ENCODE data around the gene UBE2G1. TPM values are rescaled to one million over a fixed set of nuclear protein-coding genes. Genes with fewer than 3 reads are reported as not detected.

Gene UBE2G1
- total and polyA plus RNA-seq, 2 of the 8 experiments (the other 6 are each of a cell fraction or from before 2014, with no cell fraction given), result 73.9 to 170 TPM

DNA sequence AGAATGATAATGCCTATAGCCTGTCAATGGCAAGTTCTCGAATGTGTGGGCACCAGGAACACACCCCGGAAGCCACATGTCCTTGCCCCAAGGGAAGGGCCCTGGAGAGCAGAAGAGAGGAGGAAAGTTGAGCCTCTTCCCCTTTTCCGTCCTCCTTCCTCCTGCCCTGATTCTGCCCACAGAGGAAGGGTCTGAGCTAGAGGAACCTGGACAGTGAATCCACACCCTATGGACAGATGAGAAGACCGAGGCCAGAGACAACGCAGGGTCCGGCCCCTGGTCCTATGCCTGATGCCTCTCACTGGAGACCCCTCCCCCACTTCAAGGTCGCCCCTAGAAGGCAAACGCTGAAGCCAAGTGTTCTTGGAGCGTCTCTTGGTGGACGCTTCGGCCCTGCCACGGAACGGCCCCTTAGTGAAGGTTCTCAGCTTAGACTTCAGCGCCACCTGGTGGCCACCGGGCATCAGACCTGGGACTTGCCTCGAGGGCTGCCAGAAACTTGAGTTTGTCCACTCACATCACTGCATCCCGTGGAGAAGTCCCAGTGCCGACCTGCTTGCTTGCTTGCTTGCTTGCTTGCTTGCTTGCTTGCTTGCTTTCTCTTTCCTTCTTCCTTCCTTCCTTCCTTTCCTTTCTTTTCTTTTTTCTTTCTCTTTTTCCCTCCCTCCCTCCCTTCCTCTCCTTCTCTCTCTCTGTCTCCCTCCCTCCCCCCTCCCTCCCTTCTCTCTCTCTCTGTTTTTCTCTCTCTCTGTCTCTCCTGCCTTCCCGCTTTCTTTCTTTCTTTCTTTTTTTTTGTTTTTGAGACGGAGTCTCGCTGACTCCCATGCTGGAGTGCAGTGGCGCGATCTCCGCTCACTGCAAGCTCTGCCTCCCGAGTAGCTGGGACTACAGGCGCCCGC lies 46.7 kb upstream of the UBE2G1 start (continued):
- TF ChIP-seq PHF8 (conservative IDR thresholded peaks at IDR 0.05; ENCODE audit: low read depth, low read length) (no peak), HDAC6 (IDR thresholded peaks at IDR 0.05; ENCODE audit: low read depth, low read length) (no peak), JUN (IDR thresholded peaks at IDR 0.05; ENCODE audit: low read depth, low read length) (no peak; the same call in 1 of the 2 replicates), KDM1A (IDR thresholded peaks at IDR 0.05; ENCODE audit: borderline replicate concordance, low read length) (peak; percentile 98), POLR2A (IDR thresholded peaks at IDR 0.05; ENCODE audit: control extremely low read depth in 1 of 2, low read depth in 2 of 2, low read length in 2 of 2) (no peak), MAFK (IDR thresholded peaks at IDR 0.05; ENCODE audit: low read depth, low read length) (peak; percentile 6; the same call in 1 of the 2 replicates), CHD1 (IDR thresholded peaks at IDR 0.05; ENCODE audit: low read depth, low read length) (no peak), BRCA1 (IDR thresholded peaks at IDR 0.05; ENCODE audit: low read depth, low read length) (0 out of 2 replicates have a peak, but pooled peaks have one; percentile 13), MAX (IDR thresholded peaks at IDR 0.05) (no peak), HDAC2 (IDR thresholded peaks at IDR 0.05; ENCODE audit: borderline replicate concordance in 1 of 2, low read depth in 2 of 2, low read length in 2 of 2) (peak; percentile 59 to 88; a peak in 1 of 4 replicates), CEBPB (IDR thresholded peaks at IDR 0.05; ENCODE audit: low read depth, low read length) (peak; percentile 21; the same call in 1 of the 2 replicates), TAF1 (IDR thresholded peaks at IDR 0.05; ENCODE audit: low read depth, low read length) (0 out of 2 replicates have a peak, but pooled peaks have one; percentile 19), SP4 (IDR thresholded peaks at IDR 0.05; ENCODE audit: low read length) (no peak), TCF12 (IDR thresholded peaks at IDR 0.05; ENCODE audit: low read depth, low read length) (0 out of 2 replicates have a peak, but pooled peaks have one; percentile 35), SIRT6 (IDR thresholded peaks at IDR 0.05; ENCODE audit: low read length) (no peak), CHD2 (IDR thresholded peaks at IDR 0.05; ENCODE audit: low read length) (peak; percentile 67; the same call in 1 of the 2 replicates), E2F6 (IDR thresholded peaks at IDR 0.05) (no peak), KDM5A (IDR thresholded peaks at IDR 0.05; ENCODE audit: low read length) (peak; percentile 24; the same call in 1 of the 2 replicates), KDM4A (IDR thresholded peaks at IDR 0.05; ENCODE audit: low read depth, low read length, severe bottlenecking) (no peak), EGR1 (IDR thresholded peaks at IDR 0.05; ENCODE audit: borderline replicate concordance, low read depth, low read length) (0 out of 2 replicates have a peak, but pooled peaks have one; percentile 55), RAD21 (IDR thresholded peaks at IDR 0.05 in 1 of 2, conservative IDR thresholded peaks at IDR 0.05 in 1 of 2; ENCODE audit: low read depth in 2 of 2, low read length in 2 of 2) (peak; percentile 99 to 100), CREB1 (IDR thresholded peaks at IDR 0.05) (peak; percentile 64), POU5F1 (IDR thresholded peaks at IDR 0.05; ENCODE audit: low read depth, low read length) (no peak), TEAD4 (IDR thresholded peaks at IDR 0.05; ENCODE audit: low read depth, low read length) (no peak)

Data from H1 (cell line).